SU-DHL-6 (cell line): Measurements from ENCODE around the gene VDR.

Experiments
- CTCF ChIP-seq: fragments of 200-600 bp; sonication (generic); IDR thresholded peaks from one replicate; pipeline ENCODE4 v1.5.1; 2017; ENCODE audit warnings: antibody characterized with exemption, mild to moderate bottlenecking, low read length, moderate library complexity; ENCODE audit not compliant: insufficient read depth, poor library complexity, severe bottlenecking
- EZH2phosphoT487 ChIP-seq: fragments of 200-600 bp; sonication (generic), shearing (Covaris generic); conservative IDR thresholded peaks from 2 replicates; pipeline ENCODE4 v1.6.1; 2018; ENCODE audit warnings: mild to moderate bottlenecking, antibody characterized with exemption, low read length, moderate library complexity, mixed read lengths

GRCh38 chr12:47881051-47881450 is 23.7 kb downstream of the VDR start:
- no peak for TF ChIP-seq CTCF
- no peak for TF ChIP-seq EZH2phosphoT487
